22Rv1 (cell line): ENCODE measurements around the gene EFEMP1.

Source experiments
- ZFX ChIP-seq: fragments of 450-650 bp; IDR thresholded peaks from 2 replicates; pipeline ENCODE4 v1.6.1; 2017; ENCODE audit warnings: antibody characterized with exemption, borderline replicate concordance
- TF ChIP-seq, protein P1 (sequence below): fragments of 450-650 bp; IDR thresholded peaks from 2 replicates; pipeline ENCODE4 v1.5.1; 2017; ENCODE audit warnings: mild to moderate bottlenecking

DNA sequence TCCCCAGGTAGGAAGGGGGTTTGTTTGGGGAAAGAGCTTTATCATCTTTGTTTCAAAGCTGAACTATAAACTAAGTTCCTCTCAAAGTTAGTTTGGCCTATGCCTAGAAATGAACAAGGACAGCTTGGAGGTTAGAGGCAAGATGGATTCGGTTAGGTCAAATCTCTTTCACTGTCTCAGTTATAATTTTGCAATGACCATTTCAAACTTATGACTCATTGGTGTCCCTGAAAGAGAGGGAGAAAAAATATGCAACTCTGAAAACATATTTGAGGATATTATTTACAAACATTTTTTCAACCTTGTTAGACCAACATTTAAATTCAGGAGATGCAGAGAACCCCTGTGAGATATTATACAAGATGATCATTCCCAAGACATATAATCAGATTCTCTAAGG, 95.7 kb downstream of the EFEMP1 start:
- TF ChIP-seq, protein P1, sequence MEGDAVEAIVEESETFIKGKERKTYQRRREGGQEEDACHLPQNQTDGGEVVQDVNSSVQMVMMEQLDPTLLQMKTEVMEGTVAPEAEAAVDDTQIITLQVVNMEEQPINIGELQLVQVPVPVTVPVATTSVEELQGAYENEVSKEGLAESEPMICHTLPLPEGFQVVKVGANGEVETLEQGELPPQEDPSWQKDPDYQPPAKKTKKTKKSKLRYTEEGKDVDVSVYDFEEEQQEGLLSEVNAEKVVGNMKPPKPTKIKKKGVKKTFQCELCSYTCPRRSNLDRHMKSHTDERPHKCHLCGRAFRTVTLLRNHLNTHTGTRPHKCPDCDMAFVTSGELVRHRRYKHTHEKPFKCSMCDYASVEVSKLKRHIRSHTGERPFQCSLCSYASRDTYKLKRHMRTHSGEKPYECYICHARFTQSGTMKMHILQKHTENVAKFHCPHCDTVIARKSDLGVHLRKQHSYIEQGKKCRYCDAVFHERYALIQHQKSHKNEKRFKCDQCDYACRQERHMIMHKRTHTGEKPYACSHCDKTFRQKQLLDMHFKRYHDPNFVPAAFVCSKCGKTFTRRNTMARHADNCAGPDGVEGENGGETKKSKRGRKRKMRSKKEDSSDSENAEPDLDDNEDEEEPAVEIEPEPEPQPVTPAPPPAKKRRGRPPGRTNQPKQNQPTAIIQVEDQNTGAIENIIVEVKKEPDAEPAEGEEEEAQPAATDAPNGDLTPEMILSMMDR, result no peak
- no peak for TF ChIP-seq ZFX
